H1 (cell line): ENCODE data around the gene UBASH3A. TPM values are rescaled to one million over a fixed set of nuclear protein-coding genes. Genes with fewer than 3 reads are reported as not detected.

ENCODE experiments used
- CTCF ChIA-PET: fragments of 300-600 bp; sonication (Branson Sonifier 250); formaldehyde crosslinking; loops from one replicate; lab custom pipeline; 2021; ENCODE audit not compliant: partially characterized antibody; lab: Charles Lee
- POLR2A ChIA-PET: fragments of 300-600 bp; sonication (Branson Sonifier 250); formaldehyde crosslinking; loops from one replicate; lab custom pipeline; 2021; ENCODE audit warnings: inconsistent platforms; ENCODE audit not compliant: partially characterized antibody; lab: Charles Lee
- DNase-seq, 2 experiments: peaks; one replicate each; pipeline versions ENCODE4 v3.0.0 to v3.0.0-alpha.2; 2010 to 2022; ENCODE audit warnings: low spot score in 2 of 2, low read depth in 1 of 2, mixed read lengths in 1 of 2
- FAIRE-seq: peaks from 2 replicates; lab custom pipeline; 2011; peaks lifted over from hg19 to GRCh38; lab: Jason Lieb, UNC
- H2AFZ ChIP-seq: 2 replicates; pipeline ENCODE4 v1.8.1; 2012; ENCODE audit warnings: low read length, inconsistent platforms
- H2AK5ac ChIP-seq: 2 replicates; pipeline ENCODE4 v1.6.1; 2013; ENCODE audit warnings: low read depth, low read length
- H2BK120ac ChIP-seq: replicated peaks from 2 replicates; pipeline ENCODE3; 2013; ENCODE audit warnings: low read depth, low read length, inconsistent platforms
- H2BK12ac ChIP-seq: 2 replicates; pipeline ENCODE4 v1.6.1; 2013; ENCODE audit warnings: low read depth, low read length
- H2BK15ac ChIP-seq: 2 replicates; pipeline ENCODE4 v1.6.1; 2013; ENCODE audit warnings: low read length
- H2BK20ac ChIP-seq: 2 replicates; pipeline ENCODE4 v1.6.1; 2013; ENCODE audit warnings: low read length
- H2BK5ac ChIP-seq: 2 replicates; pipeline ENCODE4 v1.6.1; 2013; ENCODE audit warnings: low read depth, low read length
- H3K14ac ChIP-seq: 2 replicates; pipeline ENCODE4 v1.6.1; 2013; ENCODE audit warnings: inconsistent platforms; ENCODE audit not compliant: insufficient read length
- H3K18ac ChIP-seq: 2 replicates; pipeline ENCODE4 v1.6.1; 2013; ENCODE audit warnings: low read length; ENCODE audit errors: extremely low read depth
- H3K23ac ChIP-seq: 2 replicates; pipeline ENCODE4 v1.6.1; 2013; ENCODE audit warnings: inconsistent platforms; ENCODE audit not compliant: insufficient read length
- H3K23me2 ChIP-seq: 2 replicates; pipeline ENCODE4 v1.6.1; 2013; ENCODE audit warnings: low read depth, low read length
- H3K27ac ChIP-seq: 2 replicates; pipeline ENCODE4 v1.6.1; 2011; ENCODE audit warnings: low read depth, low read length, inconsistent platforms
- H3K27me3 ChIP-seq, 4 experiments: replicated peaks in 1 of 4; 1 replicate in 1 of 4; 2 replicates in 3 of 4; pipeline versions ENCODE4 v1.6.1 to v1.8.1; 2011 to 2013; ENCODE audit warnings: low read length in 3 of 4, mild to moderate bottlenecking in 3 of 4, inconsistent platforms in 2 of 4, mixed read lengths in 2 of 4, moderate library complexity in 1 of 4; ENCODE audit not compliant: control insufficient read depth in 3 of 4, insufficient read depth in 3 of 4; ENCODE audit errors: extremely low read depth in 1 of 4
- H3K36me3 ChIP-seq, 4 experiments: 2 replicates each; pipeline versions ENCODE4 v1.6.1 to v1.8.1; 2011 to 2013; ENCODE audit warnings: mild to moderate bottlenecking in 4 of 4, low read length in 3 of 4, moderate library complexity in 2 of 4, control low read depth in 1 of 4, inconsistent platforms in 1 of 4; ENCODE audit not compliant: insufficient read depth in 4 of 4, control insufficient read depth in 2 of 4
- H3K4ac ChIP-seq: replicated peaks from 2 replicates; pipeline ENCODE3; 2013; ENCODE audit warnings: low read length, low read depth, mixed read lengths, inconsistent platforms; ENCODE audit not compliant: insufficient read length
- H3K4me1 ChIP-seq, 4 experiments: replicated peaks in 1 of 4; 1 replicate in 1 of 4; 2 replicates in 3 of 4; pipeline versions ENCODE4 v1.6.1 to v1.8.1; 2011 to 2013; ENCODE audit warnings: low read length in 3 of 4, inconsistent platforms in 2 of 4, mixed read lengths in 1 of 4; ENCODE audit not compliant: insufficient read depth in 4 of 4, control insufficient read depth in 3 of 4
- H3K4me2 ChIP-seq, 2 experiments: 2 replicates each; pipeline versions ENCODE4 v1.6.1 to v1.8.1; 2011 to 2013; ENCODE audit warnings: low read depth in 2 of 2, low read length in 2 of 2, control low read depth in 1 of 2, inconsistent platforms in 1 of 2, mild to moderate bottlenecking in 1 of 2; ENCODE audit not compliant: insufficient read depth in 1 of 2
- H3K4me3 ChIP-seq, 4 experiments: fragments of 200-600, 300-600 bp in 1 of 4; sonication (generic), shearing (Covaris generic), sonication (Bioruptor Twin) in 1 of 4; 2 replicates each; pipeline versions ENCODE4 v1.5.1 to v1.8.1; 2011 to 2016; ENCODE audit warnings: low read length in 4 of 4, low read depth in 3 of 4, control low read depth in 2 of 4, inconsistent platforms in 2 of 4, mild to moderate bottlenecking in 2 of 4, mixed read lengths in 1 of 4, moderate library complexity in 1 of 4; ENCODE audit not compliant: insufficient read depth in 2 of 4; ENCODE audit errors: extremely low read depth in 1 of 4
- H3K56ac ChIP-seq: replicated peaks from 2 replicates; pipeline ENCODE3; 2013; ENCODE audit warnings: low read depth, mild to moderate bottlenecking, mixed read lengths, low read length, inconsistent platforms; ENCODE audit not compliant: insufficient read length
- H3K79me1 ChIP-seq: 2 replicates; pipeline ENCODE4 v1.6.1; 2013; ENCODE audit warnings: low read depth, low read length, control low read depth
- H3K79me2 ChIP-seq, 2 experiments: 2 replicates each; pipeline versions ENCODE4 v1.6.1 to v1.8.1; 2012 to 2013; ENCODE audit warnings: low read length in 2 of 2, mild to moderate bottlenecking in 2 of 2, inconsistent platforms in 1 of 2; ENCODE audit not compliant: insufficient read depth in 2 of 2, control insufficient read depth in 1 of 2
- H3K9ac ChIP-seq, 4 experiments: replicated peaks in 1 of 4; 1 replicate in 1 of 4; 2 replicates in 3 of 4; pipeline versions ENCODE4 v1.6.1 to v1.8.1; 2011 to 2013; ENCODE audit warnings: low read depth in 3 of 4, low read length in 3 of 4, control low read depth in 2 of 4, mild to moderate bottlenecking in 2 of 4, moderate library complexity in 2 of 4, inconsistent platforms in 1 of 4; ENCODE audit errors: extremely low read depth in 1 of 4
- H3K9me3 ChIP-seq, 2 experiments: 2 replicates each; pipeline versions ENCODE4 v1.6.1 to v1.8.1; 2012 to 2013; ENCODE audit warnings: mild to moderate bottlenecking in 2 of 2, moderate library complexity in 2 of 2, control low read depth in 1 of 2, inconsistent platforms in 1 of 2, low read depth in 1 of 2, low read length in 1 of 2, mixed read lengths in 1 of 2; ENCODE audit not compliant: insufficient read depth in 2 of 2
- H4K20me1 ChIP-seq, 2 experiments: replicated peaks in 1 of 2; 2 replicates each; pipeline versions ENCODE3 to v1.8.1; 2011 to 2013; ENCODE audit warnings: inconsistent platforms in 2 of 2, low read length in 2 of 2, mild to moderate bottlenecking in 1 of 2; ENCODE audit not compliant: insufficient read depth in 2 of 2, control insufficient read depth in 1 of 2
- H4K5ac ChIP-seq: 2 replicates; pipeline ENCODE4 v1.6.1; 2013; ENCODE audit warnings: low read length, low read depth, mixed read lengths, inconsistent platforms; ENCODE audit not compliant: insufficient read length
- H4K8ac ChIP-seq: 2 replicates; pipeline ENCODE4 v1.8.0; 2013; ENCODE audit warnings: mild to moderate bottlenecking, moderate library complexity, low read length, inconsistent platforms; ENCODE audit not compliant: insufficient read depth; ENCODE audit errors: extremely low read depth
- H4K91ac ChIP-seq: replicated peaks from 2 replicates; pipeline ENCODE3; 2013; ENCODE audit warnings: low read length, mixed read lengths, inconsistent platforms; ENCODE audit not compliant: insufficient read length
- ATF3 ChIP-seq: IDR thresholded peaks from 2 replicates; pipeline ENCODE4 v1.6.1; 2011; ENCODE audit warnings: low read depth, mild to moderate bottlenecking, low read length; ENCODE audit not compliant: insufficient read depth
- E2F6 ChIP-seq: IDR thresholded peaks from 2 replicates; pipeline ENCODE4 v1.6.1; 2012; ENCODE audit warnings: inconsistent platforms
- EZH2 ChIP-seq: fragments of 200-600 bp; sonication (generic); IDR thresholded peaks from 2 replicates; pipeline ENCODE4 v1.7.1; 2012; ENCODE audit warnings: low read depth, mild to moderate bottlenecking, moderate library complexity, low read length, inconsistent platforms; ENCODE audit not compliant: severe bottlenecking
- KDM1A ChIP-seq: fragments of 200-600, 300-600 bp; sonication (generic); IDR thresholded peaks from 2 replicates; pipeline ENCODE4 v1.7.1; 2016; ENCODE audit warnings: mild to moderate bottlenecking, low read length, borderline replicate concordance
- TAF1 ChIP-seq: IDR thresholded peaks from 2 replicates; pipeline ENCODE4 v1.6.1; 2011; ENCODE audit warnings: mild to moderate bottlenecking, low read depth, low read length
- TBP ChIP-seq: IDR thresholded peaks from 2 replicates; pipeline ENCODE4 v1.6.1; 2011; ENCODE audit warnings: low read depth, low read length, improper control_type of control experiment
- WGBS, 2 experiments: shearing (Covaris generic) in 1 of 2; methylation state at CpG; one replicate each; pipeline versions ENCODE4 v1.1.6 to v1.1.7; 2013 to 2015; ENCODE audit warnings: low lambda C conversion rate in 2 of 2, mixed read lengths in 2 of 2, inconsistent platforms in 1 of 2, low coverage in 1 of 2, missing lambda C conversion rate in 1 of 2; ENCODE audit not compliant: insufficient replicate concordance in 2 of 2, insufficient coverage in 1 of 2, insufficient read length in 1 of 2; ENCODE audit errors: extremely low coverage in 1 of 2, missing lambda C conversion rate in 1 of 2; 5-methylcytosine and 5-hydroxymethylcytosine counted together
- polyA plus RNA-seq, 7 experiments: library from polyadenylated mRNA; depleted of rRNA in 3 of 7; stranded (reverse) in 5 of 7; unstranded in 2 of 7; fragments of >200 nt in 5 of 7; fragments of 200-250 nt in 2 of 7; gene quantifications; 1 replicate in 5 of 7; 2 replicates in 1 of 7; 4 replicates in 1 of 7; pipeline versions ENCODE4 v1.2.1 to v1.2.3, GENCODE V29; 2011 to 2013; ENCODE audit warnings: missing spikeins in 2 of 7, mixed read lengths in 2 of 7
- total RNA-seq: library from RNA; stranded (reverse); fragmentation: NEBNext Ultra II Directional; extraction: Animal tissue kit (Norgen Biotek cat#: 25700); gene quantifications from 2 replicates; pipeline ENCODE4 v1.2.1, GENCODE V29; 2021

UBASH3A gene
- total and polyA plus RNA-seq, 2 of the 8 experiments (the other 6 are each of a cell fraction or from before 2014, with no cell fraction given), result not detected

- DNase-seq, result no peak
- no peak overlapping the region for H2BK15ac ChIP-seq
- H2BK20ac ChIP-seq, result no peak overlapping the region
- H3K18ac ChIP-seq, result no peak overlapping the region
- H3K23me2 ChIP-seq, result no peaks in the 10 kb centered on the region
- H2AFZ ChIP-seq, result no peak overlapping the region
- 93% methylated on average over 1 of the region's 1 CpG; no CpG with 5 or more reads in 1 of the 2 experiments for WGBS, 2 experiments
- no peak overlapping the region for H4K8ac ChIP-seq
- H4K20me1 ChIP-seq, result peaks cover 0 to 2% of the 10 kb centered on the region in 2 experiments
- peaks cover 4% of the 10 kb centered on the region in 2 experiments; a peak in 2 of 4 replicates for H3K9me3 ChIP-seq
- no peak overlapping the region for H2BK12ac ChIP-seq
- H3K4me2 ChIP-seq, result no peak overlapping the region
- POLR2A ChIA-PET, result no interaction called here
- no peak overlapping the region for H3K4ac ChIP-seq
- H4K91ac ChIP-seq, result no peak overlapping the region
- no peak overlapping the region for H3K14ac ChIP-seq
- no peak overlapping the region for H3K9ac ChIP-seq
- no peaks in the 10 kb centered on the region for H3K27me3 ChIP-seq
- no peak overlapping the region for H2AK5ac ChIP-seq
- H3K79me1 ChIP-seq, result no peaks in the 10 kb centered on the region
- H3K4me1 ChIP-seq, result no peaks in the 10 kb centered on the region
- no peak overlapping the region for H3K4me3 ChIP-seq
- H3K27ac ChIP-seq, result no peak overlapping the region
- no peak overlapping the region for H3K56ac ChIP-seq
- no peak overlapping the region for H4K5ac ChIP-seq
- CTCF ChIA-PET, result no interaction called here
- H3K79me2 ChIP-seq, result no peaks in the 10 kb centered on the region
- TF ChIP-seq KDM1A (peak; percentile 63), E2F6 (no peak), TAF1 (no peak), ATF3 (no peak), EZH2 (no peak), TBP (no peak)
- no peak overlapping the region for H2BK5ac ChIP-seq
- no peak overlapping the region for H3K23ac ChIP-seq
- no peak overlapping the region for H2BK120ac ChIP-seq
- FAIRE-seq, result no peak
- no peaks in the 10 kb centered on the region for H3K36me3 ChIP-seq
These were observed 29.0 kb downstream of the UBASH3A start for GRCh38 chr21:42432695-42433094.
